Keratinocyte (primary cell): ENCODE results near the gene SEPTIN5. TPM values are rescaled to one million over a fixed set of nuclear protein-coding genes. Genes with fewer than 3 reads are reported as not detected.

ENCODE experiments used
- DNase-seq: peaks from one replicate; pipeline ENCODE4 v3.0.0-alpha.2; 2011; ENCODE audit warnings: low read depth, missing footprints, low spot score
- FAIRE-seq: peaks from 2 replicates; lab custom pipeline; 2011; peaks lifted over from hg19 to GRCh38; lab: Jason Lieb, UNC
- H2AFZ ChIP-seq: 2 replicates; pipeline ENCODE4 v1.6.0; 2012; ENCODE audit warnings: low read length, control low read depth, inconsistent platforms; ENCODE audit not compliant: control insufficient read depth
- H3K27ac ChIP-seq: 2 replicates; pipeline ENCODE4 v1.5.1; 2011; ENCODE audit warnings: low read length; ENCODE audit not compliant: control insufficient read depth, insufficient read depth
- H3K27me3 ChIP-seq: 3 replicates; pipeline ENCODE4 v1.6.0; 2011; ENCODE audit warnings: low read length; ENCODE audit not compliant: control insufficient read depth, insufficient read depth; ENCODE audit errors: extremely low read depth
- H3K36me3 ChIP-seq, 2 experiments: 2 replicates in 1 of 2; 3 replicates in 1 of 2; pipeline ENCODE4 v1.5.1; 2011; ENCODE audit warnings: low read length in 2 of 2, mild to moderate bottlenecking in 1 of 2; ENCODE audit not compliant: control insufficient read depth in 2 of 2, insufficient read depth in 2 of 2; ENCODE audit errors: extremely low read depth in 1 of 2
- H3K4me1 ChIP-seq: 3 replicates; pipeline ENCODE4 v1.5.1; 2011; ENCODE audit warnings: low read length; ENCODE audit not compliant: control insufficient read depth, insufficient read depth; ENCODE audit errors: extremely low read depth
- H3K4me2 ChIP-seq: 3 replicates; pipeline ENCODE4 v1.6.0; 2011; ENCODE audit warnings: low read depth, low read length; ENCODE audit not compliant: control insufficient read depth, insufficient read depth; ENCODE audit errors: extremely low read depth
- H3K4me3 ChIP-seq, 3 experiments: fragments of 200-600 bp in 1 of 3; sonication (generic) in 1 of 3; 2 replicates in 2 of 3; 3 replicates in 1 of 3; pipeline ENCODE4 v1.5.1; 2011 to 2016; ENCODE audit warnings: low read length in 3 of 3, mild to moderate bottlenecking in 3 of 3, control low read depth in 2 of 3, inconsistent platforms in 1 of 3, low read depth in 1 of 3, mixed read lengths in 1 of 3, mixed run types in 1 of 3, moderate library complexity in 1 of 3; ENCODE audit not compliant: control insufficient read depth in 2 of 3, insufficient read depth in 2 of 3; ENCODE audit errors: extremely low read depth in 1 of 3
- H3K79me2 ChIP-seq: 2 replicates; pipeline ENCODE4 v1.6.0; 2012; ENCODE audit warnings: low read length; ENCODE audit not compliant: control insufficient read depth, insufficient read depth
- H3K9ac ChIP-seq: 3 replicates; pipeline ENCODE4 v1.6.0; 2011; ENCODE audit warnings: low read length; ENCODE audit not compliant: control insufficient read depth, insufficient read depth; ENCODE audit errors: extremely low read depth
- H3K9me1 ChIP-seq: 3 replicates; pipeline ENCODE4 v1.6.0; 2011; ENCODE audit warnings: low read length; ENCODE audit not compliant: control insufficient read depth, insufficient read depth; ENCODE audit errors: extremely low read depth
- H3K9me3 ChIP-seq: 2 replicates; pipeline ENCODE4 v1.5.1; 2012; ENCODE audit warnings: low read depth, low read length; ENCODE audit not compliant: control insufficient read depth
- H4K20me1 ChIP-seq: 3 replicates; pipeline ENCODE4 v1.6.0; 2011; ENCODE audit warnings: low read length; ENCODE audit not compliant: control insufficient read depth, insufficient read depth; ENCODE audit errors: extremely low read depth
- EZH2 ChIP-seq: IDR thresholded peaks from one replicate; pipeline ENCODE4 v1.6.1; 2012; ENCODE audit warnings: inconsistent platforms, mild to moderate bottlenecking, low read length, moderate library complexity
- dilution Hi-C: fragments of 300-500 bp; cut with MboI; formaldehyde crosslinking; loops from one replicate; pipeline ENCODE4 v1.7.0; 2020; ENCODE audit warnings: low sequenced_read_pairs; ENCODE audit not compliant: extremely low pct_ligation_motif_present
- polyA plus RNA-seq, 5 experiments: library from polyadenylated mRNA; depleted of rRNA in 3 of 5; stranded (reverse) in 3 of 5; stranded (forward) in 1 of 5; unstranded in 1 of 5; fragments of >200 nt; gene quantifications; 1 replicate in 1 of 5; 2 replicates in 3 of 5; 3 replicates in 1 of 5; pipeline versions ENCODE4 v1.2.1 to v1.2.3, GENCODE V29; 2011 to 2012; ENCODE audit warnings: missing spikeins in 2 of 5, low read depth in 1 of 5, low replicate concordance in 1 of 5
- TF ChIP-seq, protein P1 (sequence below), 3 experiments: IDR thresholded peaks in 1 of 3; conservative IDR thresholded peaks in 1 of 3; optimal IDR thresholded peaks in 1 of 3; 2 replicates in 2 of 3; 3 replicates in 1 of 3; pipeline versions ENCODE3 to v1.5.1; 2011; ENCODE audit warnings: low read length in 3 of 3, mild to moderate bottlenecking in 3 of 3, moderate library complexity in 2 of 3, control low read depth in 1 of 3, inconsistent platforms in 1 of 3; ENCODE audit not compliant: insufficient read depth in 2 of 3; ENCODE audit errors: extremely low read depth in 1 of 3

Gene SEPTIN5
- polyA plus RNA-seq, 1 donor (not counting 4 experiments of a cell fraction or from before 2014, with no cell fraction given) = 2.2 TPM

DNA sequence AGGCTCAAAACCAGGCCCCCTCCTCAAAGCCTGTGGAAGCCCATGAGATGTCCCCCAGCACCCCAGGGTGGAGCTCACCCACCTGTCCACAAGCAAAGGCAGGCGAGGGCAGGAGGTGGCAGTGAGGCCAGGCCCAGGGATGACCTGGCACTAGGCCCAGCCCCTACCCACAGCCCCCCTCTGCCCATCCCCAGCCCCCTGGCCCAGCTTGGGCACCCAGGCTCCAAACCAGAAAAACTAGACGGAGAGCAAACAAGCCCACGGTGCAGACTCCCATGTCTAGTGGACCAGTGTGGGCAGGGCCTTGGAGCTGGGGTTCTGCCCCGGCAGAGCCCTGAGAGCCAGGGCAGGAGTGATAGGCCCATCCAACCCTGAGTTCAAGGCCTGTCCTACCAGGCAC is 29.3 kb downstream of the SEPTIN5 start:
- Histone ChIP-seq H3K9ac (no peak overlapping the region), H3K27me3 (no peaks in the 10 kb centered on the region), H3K9me1 (no peaks in the 10 kb centered on the region), H3K4me2 (no peak overlapping the region), H3K79me2 (no peaks in the 10 kb centered on the region), H2AFZ (no peak overlapping the region), H3K27ac (no peak overlapping the region), H3K4me3 (no peak overlapping the region), H3K4me1 (no peaks in the 10 kb centered on the region), H3K9me3 (no peaks in the 10 kb centered on the region), H4K20me1 (no peaks in the 10 kb centered on the region), H3K36me3 (no peaks in the 10 kb centered on the region)
- no peak for FAIRE-seq
- no peak for TF ChIP-seq EZH2
- TF ChIP-seq, protein P1, sequence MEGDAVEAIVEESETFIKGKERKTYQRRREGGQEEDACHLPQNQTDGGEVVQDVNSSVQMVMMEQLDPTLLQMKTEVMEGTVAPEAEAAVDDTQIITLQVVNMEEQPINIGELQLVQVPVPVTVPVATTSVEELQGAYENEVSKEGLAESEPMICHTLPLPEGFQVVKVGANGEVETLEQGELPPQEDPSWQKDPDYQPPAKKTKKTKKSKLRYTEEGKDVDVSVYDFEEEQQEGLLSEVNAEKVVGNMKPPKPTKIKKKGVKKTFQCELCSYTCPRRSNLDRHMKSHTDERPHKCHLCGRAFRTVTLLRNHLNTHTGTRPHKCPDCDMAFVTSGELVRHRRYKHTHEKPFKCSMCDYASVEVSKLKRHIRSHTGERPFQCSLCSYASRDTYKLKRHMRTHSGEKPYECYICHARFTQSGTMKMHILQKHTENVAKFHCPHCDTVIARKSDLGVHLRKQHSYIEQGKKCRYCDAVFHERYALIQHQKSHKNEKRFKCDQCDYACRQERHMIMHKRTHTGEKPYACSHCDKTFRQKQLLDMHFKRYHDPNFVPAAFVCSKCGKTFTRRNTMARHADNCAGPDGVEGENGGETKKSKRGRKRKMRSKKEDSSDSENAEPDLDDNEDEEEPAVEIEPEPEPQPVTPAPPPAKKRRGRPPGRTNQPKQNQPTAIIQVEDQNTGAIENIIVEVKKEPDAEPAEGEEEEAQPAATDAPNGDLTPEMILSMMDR (optimal IDR thresholded peaks at IDR 0.05 in 1 of 3, IDR thresholded peaks at IDR 0.05 in 1 of 3, conservative IDR thresholded peaks at IDR 0.05 in 1 of 3; ENCODE audit: extremely low read depth in 1 of 3, insufficient read depth in 2 of 3, low read length in 3 of 3) = no peak
- DNase-seq = no peak
- dilution Hi-C loops = no loop called here

GRCh38 chr22:19744350-19745006 is 30.2 kb downstream of the SEPTIN5 start:
- Histone ChIP-seq H4K20me1 (no peaks in the 10 kb centered on the region), H3K27me3 (no peaks in the 10 kb centered on the region), H3K36me3 (no peaks in the 10 kb centered on the region), H3K9me3 (no peaks in the 10 kb centered on the region), H3K4me2 (no peak overlapping the region), H3K9me1 (no peaks in the 10 kb centered on the region), H3K27ac (no peak overlapping the region), H2AFZ (no peak overlapping the region), H3K9ac (no peak overlapping the region), H3K79me2 (no peaks in the 10 kb centered on the region), H3K4me1 (no peaks in the 10 kb centered on the region), H3K4me3 (no peak overlapping the region)
- TF ChIP-seq, protein P1 (optimal IDR thresholded peaks at IDR 0.05 in 1 of 3, IDR thresholded peaks at IDR 0.05 in 1 of 3, conservative IDR thresholded peaks at IDR 0.05 in 1 of 3; ENCODE audit: extremely low read depth in 1 of 3, insufficient read depth in 2 of 3, low read length in 3 of 3) = no peak
- TF ChIP-seq EZH2 = no peak
- FAIRE-seq = no peak
- no peak for DNase-seq
- dilution Hi-C loops = no loop called here
